PC-3 (cell line): ENCODE data around the gene MPV17L2. TPM values are rescaled to one million over a fixed set of nuclear protein-coding genes. Genes with fewer than 3 reads are reported as not detected.

ENCODE experiments used
- ATAC-seq: fragments of 200-7000 bp; cut with Tn5 transposase; 2 replicates; pipeline ENCODE4 v1.9.1; 2020; ENCODE audit warnings: mild to moderate bottlenecking, moderate library complexity
- BruUV-seq: library from RNA; stranded (reverse); fragments of 400-500 nt; replicated peaks from 2 replicates; lab custom pipeline; 2021; lab: Mats Ljungman, UMichigan
- CTCF ChIA-PET: fragments of 300-600 bp; sonication (Branson Sonifier 250); formaldehyde crosslinking; loops from one replicate; lab custom pipeline; 2022; ENCODE audit warnings: antibody characterized with exemption; lab: Charles Lee
- POLR2A ChIA-PET: fragments of 300-600 bp; sonication (Branson Sonifier 250); formaldehyde crosslinking; loops from one replicate; lab custom pipeline; 2022; ENCODE audit warnings: antibody characterized with exemption; ENCODE audit not compliant: unreplicated experiment; lab: Charles Lee
- DNase-seq: peaks from one replicate; pipeline ENCODE4 v3.0.0-alpha.2; 2015
- H2AFZ ChIP-seq: fragments of 300-600 bp; sonication (generic); 2 replicates; pipeline ENCODE4 v1.6.0; 2016; ENCODE audit warnings: antibody characterized with exemption, low read length
- H3F3A ChIP-seq: fragments of 300-600 bp; sonication (generic); one replicate; pipeline ENCODE4 v1.6.0; 2017; ENCODE audit warnings: antibody characterized with exemption, low read length, control low read depth, mild to moderate bottlenecking; ENCODE audit not compliant: unreplicated experiment
- H3K27ac ChIP-seq: fragments of 300-600 bp; sonication (generic); 2 replicates; pipeline ENCODE4 v1.5.1; 2016; ENCODE audit warnings: mild to moderate bottlenecking, low read length
- H3K27me3 ChIP-seq: fragments of 300-600 bp; sonication (generic); 2 replicates; pipeline ENCODE4 v1.6.1; 2016; ENCODE audit warnings: low read length, mixed read lengths
- H3K36me3 ChIP-seq: fragments of 300-600 bp; sonication (generic); 2 replicates; pipeline ENCODE4 v1.6.1; 2016; ENCODE audit warnings: low read depth, mixed run types, low read length, mixed read lengths
- H3K4me1 ChIP-seq: fragments of 300-600 bp; sonication (generic); 2 replicates; pipeline ENCODE4 v1.5.1; 2016; ENCODE audit warnings: low read length; ENCODE audit not compliant: insufficient read depth
- H3K4me2 ChIP-seq: fragments of 300-600 bp; sonication (generic); 2 replicates; pipeline ENCODE4 v1.6.0; 2016; ENCODE audit warnings: low read length
- H3K4me3 ChIP-seq: fragments of 300-600 bp; sonication (generic); 2 replicates; pipeline ENCODE4 v1.5.1; 2016; ENCODE audit warnings: mild to moderate bottlenecking, low read length, mixed read lengths
- H3K79me2 ChIP-seq: fragments of 300-600 bp; sonication (generic); 2 replicates; pipeline ENCODE4 v1.6.1; 2017; ENCODE audit warnings: low read length, mixed read lengths
- H3K9ac ChIP-seq: fragments of 300-600 bp; sonication (generic); 2 replicates; pipeline ENCODE4 v1.6.0; 2016; ENCODE audit warnings: mild to moderate bottlenecking, low read length
- H3K9me2 ChIP-seq: fragments of 300-600 bp; sonication (generic); replicated peaks from 2 replicates; pipeline ENCODE4 v1.6.1; 2016; ENCODE audit warnings: mixed run types, low read length, mixed read lengths
- H3K9me3 ChIP-seq: fragments of 300-600 bp; sonication (generic); 2 replicates; pipeline ENCODE4 v1.6.1; 2016; ENCODE audit warnings: low read length, mixed read lengths
- H4K20me1 ChIP-seq: fragments of 300-600 bp; sonication (generic); 2 replicates; pipeline ENCODE4 v1.6.1; 2016; ENCODE audit warnings: low read length, mixed read lengths
- CTCF ChIP-seq: fragments of 300-600 bp; sonication (generic); conservative IDR thresholded peaks from 2 replicates; pipeline ENCODE4 v1.5.1; 2017; ENCODE audit warnings: antibody characterized with exemption, low read depth, mild to moderate bottlenecking, low read length
- EZH2 ChIP-seq: fragments of 300-600 bp; sonication (generic); IDR thresholded peaks from one replicate; pipeline ENCODE4 v1.6.1; 2017; ENCODE audit warnings: antibody characterized with exemption, mild to moderate bottlenecking, low read length; ENCODE audit not compliant: unreplicated experiment
- EZH2phosphoT487 ChIP-seq: fragments of 300-600 bp; sonication (generic); IDR thresholded peaks from 2 replicates; pipeline ENCODE4 v1.6.1; 2018; ENCODE audit warnings: mild to moderate bottlenecking, antibody characterized with exemption, low read length, borderline replicate concordance
- intact Hi-C: fragments of 100-400 bp; cut with micrococcal nuclease; formaldehyde crosslinking; loops from 2 replicates; pipeline ENCODE4 v1.9.0; 2023
- total RNA-seq: library from RNA; depleted of rRNA; stranded (reverse); fragments of >200 nt; gene quantifications from 2 replicates; pipeline ENCODE4 v1.2.3, GENCODE V29; 2014

MPV17L2 gene
- total RNA-seq, 1 experiment from 2014 or later, result 34.2 TPM

DNA sequence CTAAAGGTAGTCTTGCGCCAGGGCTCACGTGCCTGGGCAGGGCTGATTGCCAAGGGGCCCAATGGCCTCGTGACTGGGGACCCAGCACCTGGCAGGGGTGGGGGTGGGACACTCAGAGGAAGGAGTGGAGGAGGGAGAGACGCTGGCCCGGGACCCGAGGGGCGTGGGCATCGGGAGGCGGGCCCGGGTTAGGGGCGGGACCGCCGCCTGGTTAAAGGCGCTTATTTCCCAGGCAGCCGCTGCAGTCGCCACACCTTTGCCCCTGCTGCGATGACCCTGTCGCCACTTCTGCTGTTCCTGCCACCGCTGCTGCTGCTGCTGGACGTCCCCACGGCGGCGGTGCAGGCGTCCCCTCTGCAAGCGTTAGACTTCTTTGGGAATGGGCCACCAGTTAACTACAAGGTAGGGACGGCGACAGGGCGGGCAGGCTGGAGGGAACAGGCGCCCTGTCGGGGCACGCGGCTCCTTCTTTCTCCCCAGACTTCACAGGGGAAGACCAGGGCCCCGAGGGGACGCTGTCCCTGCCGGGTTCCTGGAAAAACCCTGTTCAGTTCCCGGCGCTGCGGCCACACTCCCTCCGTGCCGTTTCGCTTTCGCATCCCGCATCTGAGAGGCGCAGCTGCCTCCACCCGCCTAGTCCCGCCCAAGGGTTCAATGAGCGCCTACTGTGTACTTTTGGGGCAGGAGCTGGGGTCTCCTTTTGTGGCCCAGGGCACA is 19.3 kb upstream of the MPV17L2 start, which contains the start of gene IFI30:
TSS of gene IFI30 (plus strand) at position 242 of the 717 bp plus-strand sequence. CDS start at position 271, 29 bp downstream.
- H3K27ac ChIP-seq, result no peak within 1 kb of the TSS
- intact Hi-C loops, result no loop called here
- H3K4me2 ChIP-seq, result peak within 1 kb of the TSS; percentile 88
- no peaks in the 10 kb centered on the region for H3K79me2 ChIP-seq
- H3K4me1 ChIP-seq, result peaks cover 5% of the 10 kb centered on the region; the same call in 1 of the 2 replicates
- no peaks in the 10 kb centered on the region for H3F3A ChIP-seq
- peak; percentile 83 for ATAC-seq
- TSS peak; percentile 21 for BruUV-seq
- no peaks in the 10 kb centered on the region for H3K9me3 ChIP-seq
- peak within 1 kb of the TSS; percentile 80 for H2AFZ ChIP-seq
- POLR2A ChIA-PET, result no interaction called here
- no peak for TF ChIP-seq EZH2
- H4K20me1 ChIP-seq, result no peaks in the 10 kb centered on the region
- H3K4me3 ChIP-seq, result peak within 1 kb of the TSS; percentile 82
- H3K9ac ChIP-seq, result peak within 1 kb of the TSS; percentile 42
- CTCF ChIA-PET, result no interaction called here
- H3K27me3 ChIP-seq, result no peaks in the 10 kb centered on the region
- DNase-seq, result peak; percentile 53
- H3K9me2 ChIP-seq, result no peaks in the 10 kb centered on the region
- no peaks in the 10 kb centered on the region; the same call in 1 of the 2 replicates for H3K36me3 ChIP-seq

DNA sequence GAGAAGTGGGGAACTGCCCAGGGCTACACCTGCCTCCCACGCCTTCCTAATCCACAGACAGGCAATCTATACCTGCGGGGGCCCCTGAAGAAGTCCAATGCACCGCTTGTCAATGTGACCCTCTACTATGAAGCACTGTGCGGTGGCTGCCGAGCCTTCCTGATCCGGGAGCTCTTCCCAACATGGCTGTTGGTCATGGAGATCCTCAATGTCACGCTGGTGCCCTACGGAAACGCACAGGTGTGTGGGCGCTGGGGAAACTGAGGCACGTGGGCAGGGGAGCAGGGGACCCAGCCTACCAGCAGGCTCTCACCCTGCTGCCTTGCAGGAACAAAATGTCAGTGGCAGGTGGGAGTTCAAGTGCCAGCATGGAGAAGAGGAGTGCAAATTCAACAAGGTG is 18.0 kb upstream of the MPV17L2 start:
- H3K4me3 ChIP-seq, result no peak overlapping the region; the same call in 1 of the 2 replicates
- no TSS peak for BruUV-seq
- H3K9ac ChIP-seq, result no peak overlapping the region
- TF ChIP-seq EZH2phosphoT487, result no peak
- TF ChIP-seq EZH2, result no peak
- no peak for TF ChIP-seq CTCF
- H3K36me3 ChIP-seq, result no peaks in the 10 kb centered on the region
- ChIA-PET POLR2A (no interaction called here), CTCF (no interaction called here)
- no peaks in the 10 kb centered on the region for H3K9me2 ChIP-seq
- no peak overlapping the region for H3K27ac ChIP-seq
- no peaks in the 10 kb centered on the region for H3F3A ChIP-seq
- no peak for ATAC-seq
- DNase-seq, result no peak
- H3K27me3 ChIP-seq, result no peaks in the 10 kb centered on the region
- H3K9me3 ChIP-seq, result no peaks in the 10 kb centered on the region
- H4K20me1 ChIP-seq, result no peaks in the 10 kb centered on the region
- peaks cover 5% of the 10 kb centered on the region; the same call in 1 of the 2 replicates for H3K4me1 ChIP-seq
- H2AFZ ChIP-seq, result no peak overlapping the region
- intact Hi-C loops, result no loop called here
- peak overlapping the region; percentile 88 for H3K4me2 ChIP-seq
- no peaks in the 10 kb centered on the region for H3K79me2 ChIP-seq

DNA sequence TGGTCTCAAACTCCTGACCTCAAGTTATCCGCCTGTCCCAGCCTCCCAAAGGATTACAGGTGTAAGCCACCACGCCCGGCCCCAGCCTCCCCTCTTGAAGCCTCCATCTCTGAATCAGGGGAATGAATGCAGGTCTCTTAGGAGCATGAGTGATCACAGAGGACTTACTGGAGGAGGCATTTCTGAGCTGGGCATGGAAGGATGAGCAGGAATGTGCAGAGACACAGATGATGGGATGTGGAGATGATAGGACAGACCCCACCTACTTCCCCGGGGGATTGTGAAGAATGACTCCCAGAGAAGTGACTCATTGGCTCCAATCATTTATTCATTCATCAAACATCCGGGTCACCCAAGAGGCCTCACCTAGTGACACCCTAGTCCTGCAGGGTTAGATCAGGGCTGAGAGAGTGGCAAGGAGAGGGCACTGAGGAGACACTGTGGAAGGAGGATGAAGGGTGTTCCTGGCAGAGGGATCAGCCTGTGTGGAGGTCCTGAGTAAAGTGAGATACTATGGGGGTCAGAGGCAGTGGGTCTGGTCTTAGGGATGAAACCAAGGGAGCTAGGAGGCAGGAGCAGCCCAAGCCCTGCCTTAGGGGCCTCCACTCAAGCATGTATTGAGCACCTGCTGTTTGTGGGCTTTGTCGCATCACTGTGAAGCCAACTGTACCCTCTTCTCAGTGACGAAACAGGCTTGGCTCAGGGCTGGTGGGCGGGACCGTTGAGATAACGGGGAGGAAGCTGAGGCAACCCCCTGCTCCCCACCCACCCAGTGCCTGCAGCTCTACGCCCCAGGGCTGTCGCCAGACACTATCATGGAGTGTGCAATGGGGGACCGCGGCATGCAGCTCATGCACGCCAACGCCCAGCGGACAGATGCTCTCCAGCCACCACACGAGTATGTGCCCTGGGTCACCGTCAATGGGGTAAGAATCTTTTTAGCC is 16.4 kb upstream of the MPV17L2 start:
- intact Hi-C loops, result no loop called here
- Histone ChIP-seq H3K4me2 (no peak overlapping the region), H3K9me2 (no peaks in the 10 kb centered on the region), H2AFZ (no peak overlapping the region), H3K9me3 (no peaks in the 10 kb centered on the region), H3F3A (no peaks in the 10 kb centered on the region), H3K4me1 (peaks cover 5% of the 10 kb centered on the region; the same call in 1 of the 2 replicates), H3K27ac (no peak overlapping the region), H3K79me2 (no peaks in the 10 kb centered on the region), H3K36me3 (no peaks in the 10 kb centered on the region), H3K9ac (no peak overlapping the region), H3K4me3 (no peak overlapping the region), H4K20me1 (no peaks in the 10 kb centered on the region), H3K27me3 (no peaks in the 10 kb centered on the region)
- DNase-seq (peak; percentile 30), ATAC-seq (no peak)
- ChIA-PET CTCF (no interaction called here), POLR2A (no interaction called here)
- BruUV-seq, result no TSS peak
- TF ChIP-seq EZH2, result no peak
- no peak for TF ChIP-seq CTCF
- no peak for TF ChIP-seq EZH2phosphoT487
